ENCODE measurements around the gene AGAP5. TPM values are rescaled to one million over a fixed set of nuclear protein-coding genes. Genes with fewer than 3 reads are reported as not detected.

AGAP5 gene
- total RNA-seq (2022; extraction: Qiagen RNA extraction; ENCODE audit: low read depth), result 1.4 to 2.9 TPM (median 2.4 TPM) in 5 replicates

GRCh38 chr10:73697675-73698159 is at the start of gene AGAP5:
Gene AGAP5 (minus strand): TSS chr10:73698109. CDS start chr10:73697755, 354 bp downstream.

GRCh38 chr10:73743905-73744663 is 46.2 kb upstream of the AGAP5 start, which contains the start of gene SEC24C:
Gene SEC24C (plus strand): TSS chr10:73744372. CDS start chr10:73746833, 2,461 bp downstream.

GRCh38 chr10:73655990-73656298 is 42.0 kb downstream of the AGAP5 start, which contains the start of gene SYNPO2L:
Gene SYNPO2L (minus strand): TSS chr10:73656029. CDS start chr10:73655922, 107 bp downstream.

GRCh38 chr10:73641328-73642060 is 56.4 kb downstream of the AGAP5 start, which contains the start of gene MYOZ1:
Gene MYOZ1 (minus strand): TSS chr10:73641474. CDS start chr10:73640017, 1,457 bp downstream.

Other genes starting within 250 kb of the AGAP5 start
- 9.3 to 18.8 TPM (median 17.8 TPM) in 5 replicates for gene PPP3CB, start 202.1 kb downstream of the AGAP5 start, total RNA-seq (2022; extraction: Qiagen RNA extraction; ENCODE audit: low read depth)
- gene USP54, start 106.8 kb downstream of the AGAP5 start, total RNA-seq (2022; extraction: Qiagen RNA extraction; ENCODE audit: low read depth), result 10.1 to 12.5 TPM (median 11.9 TPM) in 5 replicates
- gene MYOZ1, start 56.6 kb downstream of the AGAP5 start, total RNA-seq (2022; extraction: Qiagen RNA extraction; ENCODE audit: low read depth), result not detected in 5 replicates
- 0.03 TPM in 1 of 5 replicates, not detected in the others for gene SYNPO2L, start 42.1 kb downstream of the AGAP5 start, total RNA-seq (2022; extraction: Qiagen RNA extraction; ENCODE audit: low read depth)
- 46.0 to 59.3 TPM (median 57.7 TPM) in 5 replicates for gene SEC24C, start 46.3 kb upstream of the AGAP5 start, total RNA-seq (2022; extraction: Qiagen RNA extraction; ENCODE audit: low read depth)
- 62.9 to 70.8 TPM (median 69.1 TPM) in 5 replicates for gene CHCHD1, start 83.9 kb upstream of the AGAP5 start, total RNA-seq (2022; extraction: Qiagen RNA extraction; ENCODE audit: low read depth)
- gene ZSWIM8, start 87.5 kb upstream of the AGAP5 start, total RNA-seq (2022; extraction: Qiagen RNA extraction; ENCODE audit: low read depth), result 30.7 to 41.1 TPM (median 40.0 TPM) in 5 replicates
- 11.5 to 19.4 TPM (median 16.4 TPM) in 5 replicates for gene NDST2, start 113.5 kb upstream of the AGAP5 start, total RNA-seq (2022; extraction: Qiagen RNA extraction; ENCODE audit: low read depth)
- 15.6 to 19.0 TPM (median 18.5 TPM) in 5 replicates for gene CAMK2G, start 176.4 kb upstream of the AGAP5 start, total RNA-seq (2022; extraction: Qiagen RNA extraction; ENCODE audit: low read depth)
- gene PLAU, start 213.0 kb upstream of the AGAP5 start, total RNA-seq (2022; extraction: Qiagen RNA extraction; ENCODE audit: low read depth), result 119 to 135 TPM (median 123 TPM) in 5 replicates